ENCODE measurements around the gene WNT3A. TPM values are rescaled to one million over a fixed set of nuclear protein-coding genes. Genes with fewer than 3 reads are reported as not detected.
A peak's percentile ranks its signal among the peaks of the same experiment; 100 is the strongest.

WNT3A gene
- total RNA-seq, 1 experiment from 2014 or later: not detected

DNA sequence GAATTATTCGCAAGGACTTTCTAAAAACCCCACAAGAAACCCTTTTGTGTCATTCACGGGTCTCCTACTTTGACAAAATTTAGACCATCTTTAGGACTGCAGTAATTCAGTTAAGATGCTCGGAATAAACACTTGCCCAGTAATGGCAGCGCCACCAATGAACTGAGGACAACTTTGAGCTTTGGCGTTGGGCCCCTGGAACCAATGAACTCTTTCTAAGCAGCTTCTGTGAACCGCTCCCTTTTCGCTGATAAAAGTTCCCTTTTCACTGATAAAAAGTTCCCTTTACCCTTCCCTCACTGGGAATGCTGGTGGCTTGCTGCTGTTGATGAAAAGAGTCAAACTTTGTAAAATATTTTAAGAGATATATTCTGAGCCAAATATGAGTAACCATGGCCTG lies 103.8 kb downstream of the WNT3A start:
- intact Hi-C loops (cut with micrococcal nuclease; ENCODE audit: unreplicated experiment): no loop called here
- H3K27me3 Mint-ChIP-seq (ENCODE audit: unreplicated experiment): no peaks in the 10 kb centered on the region
- H3K9me3 Mint-ChIP-seq (ENCODE audit: low read depth, unreplicated experiment): no peaks in the 10 kb centered on the region
- peaks cover 44% of the 10 kb centered on the region for H3K36me3 Mint-ChIP-seq (ENCODE audit: insufficient read depth, unreplicated experiment)
- H3K4me1 Mint-ChIP-seq (ENCODE audit: low read depth, unreplicated experiment): peaks cover 25% of the 10 kb centered on the region
- DNase-seq: no peak
- BruUV-seq (replicated peaks): TSS peak; percentile 15
- CTCF ChIA-PET: interaction anchor here (1.0 to 1.6 kb wide), 3 partner anchors 27 to 111 kb away, joined by 4 to 7 read pairs (median 5); partner anchors contain the start of gene IBA57
- H3K27ac Mint-ChIP-seq (ENCODE audit: unreplicated experiment): no peak overlapping the region
- H3K4me3 Mint-ChIP-seq (ENCODE audit: low read depth, unreplicated experiment): peak overlapping the region; percentile 89
- TF ChIP-seq, protein P1, sequence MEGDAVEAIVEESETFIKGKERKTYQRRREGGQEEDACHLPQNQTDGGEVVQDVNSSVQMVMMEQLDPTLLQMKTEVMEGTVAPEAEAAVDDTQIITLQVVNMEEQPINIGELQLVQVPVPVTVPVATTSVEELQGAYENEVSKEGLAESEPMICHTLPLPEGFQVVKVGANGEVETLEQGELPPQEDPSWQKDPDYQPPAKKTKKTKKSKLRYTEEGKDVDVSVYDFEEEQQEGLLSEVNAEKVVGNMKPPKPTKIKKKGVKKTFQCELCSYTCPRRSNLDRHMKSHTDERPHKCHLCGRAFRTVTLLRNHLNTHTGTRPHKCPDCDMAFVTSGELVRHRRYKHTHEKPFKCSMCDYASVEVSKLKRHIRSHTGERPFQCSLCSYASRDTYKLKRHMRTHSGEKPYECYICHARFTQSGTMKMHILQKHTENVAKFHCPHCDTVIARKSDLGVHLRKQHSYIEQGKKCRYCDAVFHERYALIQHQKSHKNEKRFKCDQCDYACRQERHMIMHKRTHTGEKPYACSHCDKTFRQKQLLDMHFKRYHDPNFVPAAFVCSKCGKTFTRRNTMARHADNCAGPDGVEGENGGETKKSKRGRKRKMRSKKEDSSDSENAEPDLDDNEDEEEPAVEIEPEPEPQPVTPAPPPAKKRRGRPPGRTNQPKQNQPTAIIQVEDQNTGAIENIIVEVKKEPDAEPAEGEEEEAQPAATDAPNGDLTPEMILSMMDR (IDR thresholded peaks at IDR 0.05; ENCODE audit: unreplicated experiment): no peak

Small RNA genes lying within 50 kb of the gene (microRNA-seq; reads per million reads assigned to microRNA genes)
- gene MIR3620: 113 reads per million, percentile 64 among the genes with 10 or more reads in this experiment

Other genes starting within 250 kb of the WNT3A start
- not detected in 2 replicates for gene PRSS38, start 191.3 kb upstream of the WNT3A start, total RNA-seq (2022)
- 0.24 and 0.37 TPM in 2 replicates for gene WNT9A, start 59.1 kb upstream of the WNT3A start, total RNA-seq (2022)
- 510 and 512 TPM in 2 replicates for gene ARF1, start 75.7 kb downstream of the WNT3A start, total RNA-seq (2022)
- gene C1orf35, start 96.3 kb downstream of the WNT3A start, total RNA-seq (2022): 38.1 and 39.3 TPM in 2 replicates
- gene MRPL55, start 102.3 kb downstream of the WNT3A start, total RNA-seq (2022): 69.1 and 72.3 TPM in 2 replicates
- gene GUK1, start 133.3 kb downstream of the WNT3A start, total RNA-seq (2022): 238 and 262 TPM in 2 replicates
- gene GJC2, start 142.9 kb downstream of the WNT3A start, total RNA-seq (2022): 1.2 and 1.3 TPM in 2 replicates
- 9.2 and 9.5 TPM in 2 replicates for gene IBA57, start 158.8 kb downstream of the WNT3A start, total RNA-seq (2022)
- 18.5 and 19.5 TPM in 2 replicates for gene OBSCN, start 201.0 kb downstream of the WNT3A start, total RNA-seq (2022)

Measured in Calu3 (cell line).